ENCODE data around the gene DCX.

DNA sequence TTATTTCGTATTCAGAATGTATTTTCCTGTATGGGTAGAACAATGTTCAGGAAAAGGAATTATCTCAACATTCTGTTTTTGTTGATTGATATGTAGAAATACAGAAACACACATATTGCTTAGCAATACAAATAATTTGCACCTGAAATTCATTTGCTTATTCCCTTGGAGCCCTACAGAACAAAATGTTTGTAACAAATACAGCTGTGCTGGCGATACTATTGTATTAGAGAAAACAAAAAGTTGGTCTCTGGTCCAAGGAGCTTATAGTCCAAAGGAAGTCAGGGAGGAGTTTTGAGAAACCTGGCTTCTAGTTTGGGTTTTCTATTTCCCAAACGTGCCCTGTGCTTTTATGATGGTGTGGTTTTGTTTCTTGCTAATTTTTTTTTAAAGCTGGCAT is 104.0 kb downstream of the DCX start:
- TF ChIP-seq REST (IDR thresholded peaks at IDR 0.05; ENCODE audit: insufficient read depth in 1 of 2, low read depth in 2 of 2, low read length in 2 of 2), result no peak
- TF ChIP-seq POLR2AphosphoS5 (IDR thresholded peaks at IDR 0.05; ENCODE audit: low read depth, low read length), result no peak
- TF ChIP-seq TAF1 (IDR thresholded peaks at IDR 0.05; ENCODE audit: borderline replicate concordance, insufficient read depth, low read length), result no peak
- TF ChIP-seq SIN3A (IDR thresholded peaks at IDR 0.05; ENCODE audit: borderline replicate concordance, insufficient read depth, low read length), result no peak
